HepG2 (cell line): Measurements from ENCODE around the gene HSPB7. TPM values are rescaled to one million over a fixed set of nuclear protein-coding genes. Genes with fewer than 3 reads are reported as not detected.

Source experiments
- ELF1 ChIP-seq: sonication (generic); formaldehyde crosslinking; IDR thresholded peaks from 2 replicates; pipeline ENCODE4 v1.4.0; 2020; ENCODE audit warnings: missing genetic modification reagents
- HNRNPH1 ChIP-seq: fragments of 200-400 bp; formaldehyde crosslinking; optimal IDR thresholded peaks from 2 replicates; pipeline ENCODE3; 2017; ENCODE audit warnings: mild to moderate bottlenecking, low read depth, low read length
- NR2F1 ChIP-seq, 2 experiments: fragments of 450-650 bp in 1 of 2; formaldehyde crosslinking in 1 of 2; IDR thresholded peaks; 2 replicates each; pipeline versions ENCODE4 v1.5.0 to v1.6.1; 2016 to 2020; ENCODE audit warnings: mild to moderate bottlenecking in 1 of 2, missing compliant biosample characterization in 1 of 2, missing genetic modification reagents in 1 of 2, moderate library complexity in 1 of 2
- PAF1 ChIP-seq: IDR thresholded peaks from 2 replicates; pipeline ENCODE4 v1.6.1; 2016; ENCODE audit warnings: missing genetic modification reagents, missing compliant biosample characterization
- SPEN ChIP-seq: sonication (generic); formaldehyde crosslinking; IDR thresholded peaks from 2 replicates; pipeline ENCODE4 v1.5.1; 2020; ENCODE audit warnings: low read depth, mild to moderate bottlenecking, missing genetic modification reagents
- ZSCAN25 ChIP-seq: sonication (generic); formaldehyde crosslinking; IDR thresholded peaks from 2 replicates; pipeline ENCODE4 v1.8.0; 2022; ENCODE audit warnings: mild to moderate bottlenecking, missing genetic modification reagents
- polyA plus RNA-seq, 8 experiments: library from polyadenylated mRNA; depleted of rRNA in 3 of 8; stranded (reverse) in 7 of 8; unstranded in 1 of 8; fragments of >200 nt; fragmentation: Illumina TruSeq in 4 of 8; extraction: Trizol in 4 of 8; gene quantifications; 2 replicates each; pipeline versions ENCODE4 v1.2.1 to v1.2.3, GENCODE V29; 2011 to 2016; ENCODE audit warnings: low read depth in 4 of 8, missing spikeins in 1 of 8, mixed read lengths in 1 of 8; ENCODE audit not compliant: insufficient read depth in 1 of 8
- total RNA-seq, 5 experiments: library from RNA; depleted of rRNA; stranded (reverse); fragments of >200 nt; fragmentation: Illumina TruSeq; extraction: Trizol; gene quantifications; 2 replicates each; pipeline ENCODE4 v1.2.3, GENCODE V29; 2016; ENCODE audit warnings: low read depth in 1 of 5
- TF ChIP-seq, protein P1 (sequence below): sonication (generic); formaldehyde crosslinking; IDR thresholded peaks from 2 replicates; pipeline ENCODE4 v1.9.0; 2021; ENCODE audit warnings: mild to moderate bottlenecking, missing genetic modification reagents
- TF ChIP-seq, protein P2 (sequence below): sonication (generic); formaldehyde crosslinking; IDR thresholded peaks from 2 replicates; pipeline ENCODE4 v1.8.1; 2023; ENCODE audit warnings: mild to moderate bottlenecking, missing genetic modification reagents
- TF ChIP-seq, protein P3 (sequence below): sonication (generic); formaldehyde crosslinking; IDR thresholded peaks from 2 replicates; pipeline ENCODE4 v1.8.0; 2022; ENCODE audit warnings: mild to moderate bottlenecking, missing genetic modification reagents; ENCODE audit not compliant: insufficient replicate concordance
- TF ChIP-seq, protein P4 (sequence below): sonication (generic); formaldehyde crosslinking; IDR thresholded peaks from 2 replicates; pipeline ENCODE4 v1.5.1; 2020; ENCODE audit warnings: missing genetic modification reagents, mild to moderate bottlenecking, borderline replicate concordance

The HSPB7 gene
- total and polyA plus RNA-seq, 2 of the 13 experiments (the other 11 are each of a cell fraction or from before 2014, with no cell fraction given) = 0.20 TPM; not detected in 1

DNA sequence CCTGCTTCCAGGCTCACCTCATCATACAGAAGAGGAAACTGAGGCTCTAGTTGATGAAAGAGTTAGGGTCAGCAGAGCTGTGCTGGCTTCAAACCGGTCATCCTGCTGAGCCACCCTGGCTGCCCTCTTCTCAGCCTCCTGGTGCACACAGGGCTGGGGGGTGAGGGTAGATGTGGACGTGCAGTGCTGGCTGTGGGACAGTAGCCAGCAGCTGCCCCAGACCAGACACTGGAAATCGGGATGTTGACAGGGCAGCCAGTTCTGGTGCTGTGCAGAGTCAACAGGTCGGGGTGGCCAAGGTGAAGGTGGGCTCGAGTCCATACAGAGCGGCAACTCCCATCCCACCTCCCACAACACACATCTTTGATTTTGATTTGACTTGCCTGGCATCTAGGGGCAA lies 2.5 kb upstream of the HSPB7 start (continued):
- TF ChIP-seq, protein P1, sequence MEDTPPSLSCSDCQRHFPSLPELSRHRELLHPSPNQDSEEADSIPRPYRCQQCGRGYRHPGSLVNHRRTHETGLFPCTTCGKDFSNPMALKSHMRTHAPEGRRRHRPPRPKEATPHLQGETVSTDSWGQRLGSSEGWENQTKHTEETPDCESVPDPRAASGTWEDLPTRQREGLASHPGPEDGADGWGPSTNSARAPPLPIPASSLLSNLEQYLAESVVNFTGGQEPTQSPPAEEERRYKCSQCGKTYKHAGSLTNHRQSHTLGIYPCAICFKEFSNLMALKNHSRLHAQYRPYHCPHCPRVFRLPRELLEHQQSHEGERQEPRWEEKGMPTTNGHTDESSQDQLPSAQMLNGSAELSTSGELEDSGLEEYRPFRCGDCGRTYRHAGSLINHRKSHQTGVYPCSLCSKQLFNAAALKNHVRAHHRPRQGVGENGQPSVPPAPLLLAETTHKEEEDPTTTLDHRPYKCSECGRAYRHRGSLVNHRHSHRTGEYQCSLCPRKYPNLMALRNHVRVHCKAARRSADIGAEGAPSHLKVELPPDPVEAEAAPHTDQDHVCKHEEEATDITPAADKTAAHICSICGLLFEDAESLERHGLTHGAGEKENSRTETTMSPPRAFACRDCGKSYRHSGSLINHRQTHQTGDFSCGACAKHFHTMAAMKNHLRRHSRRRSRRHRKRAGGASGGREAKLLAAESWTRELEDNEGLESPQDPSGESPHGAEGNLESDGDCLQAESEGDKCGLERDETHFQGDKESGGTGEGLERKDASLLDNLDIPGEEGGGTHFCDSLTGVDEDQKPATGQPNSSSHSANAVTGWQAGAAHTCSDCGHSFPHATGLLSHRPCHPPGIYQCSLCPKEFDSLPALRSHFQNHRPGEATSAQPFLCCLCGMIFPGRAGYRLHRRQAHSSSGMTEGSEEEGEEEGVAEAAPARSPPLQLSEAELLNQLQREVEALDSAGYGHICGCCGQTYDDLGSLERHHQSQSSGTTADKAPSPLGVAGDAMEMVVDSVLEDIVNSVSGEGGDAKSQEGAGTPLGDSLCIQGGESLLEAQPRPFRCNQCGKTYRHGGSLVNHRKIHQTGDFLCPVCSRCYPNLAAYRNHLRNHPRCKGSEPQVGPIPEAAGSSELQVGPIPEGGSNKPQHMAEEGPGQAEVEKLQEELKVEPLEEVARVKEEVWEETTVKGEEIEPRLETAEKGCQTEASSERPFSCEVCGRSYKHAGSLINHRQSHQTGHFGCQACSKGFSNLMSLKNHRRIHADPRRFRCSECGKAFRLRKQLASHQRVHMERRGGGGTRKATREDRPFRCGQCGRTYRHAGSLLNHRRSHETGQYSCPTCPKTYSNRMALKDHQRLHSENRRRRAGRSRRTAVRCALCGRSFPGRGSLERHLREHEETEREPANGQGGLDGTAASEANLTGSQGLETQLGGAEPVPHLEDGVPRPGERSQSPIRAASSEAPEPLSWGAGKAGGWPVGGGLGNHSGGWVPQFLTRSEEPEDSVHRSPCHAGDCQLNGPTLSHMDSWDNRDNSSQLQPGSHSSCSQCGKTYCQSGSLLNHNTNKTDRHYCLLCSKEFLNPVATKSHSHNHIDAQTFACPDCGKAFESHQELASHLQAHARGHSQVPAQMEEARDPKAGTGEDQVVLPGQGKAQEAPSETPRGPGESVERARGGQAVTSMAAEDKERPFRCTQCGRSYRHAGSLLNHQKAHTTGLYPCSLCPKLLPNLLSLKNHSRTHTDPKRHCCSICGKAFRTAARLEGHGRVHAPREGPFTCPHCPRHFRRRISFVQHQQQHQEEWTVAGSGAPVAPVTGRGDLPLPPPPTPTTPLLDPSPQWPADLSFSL = no peak
- TF ChIP-seq ELF1 (CRISPR knock-in tag) = no peak
- TF ChIP-seq, protein P2, sequence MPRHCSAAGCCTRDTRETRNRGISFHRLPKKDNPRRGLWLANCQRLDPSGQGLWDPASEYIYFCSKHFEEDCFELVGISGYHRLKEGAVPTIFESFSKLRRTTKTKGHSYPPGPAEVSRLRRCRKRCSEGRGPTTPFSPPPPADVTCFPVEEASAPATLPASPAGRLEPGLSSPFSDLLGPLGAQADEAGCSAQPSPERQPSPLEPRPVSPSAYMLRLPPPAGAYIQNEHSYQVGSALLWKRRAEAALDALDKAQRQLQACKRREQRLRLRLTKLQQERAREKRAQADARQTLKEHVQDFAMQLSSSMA (CRISPR knock-in tag) = no peak
- TF ChIP-seq ZSCAN25 (CRISPR knock-in tag) = no peak
- no peak for TF ChIP-seq NR2F1 (CRISPR knock-in tag; IDR thresholded peaks at IDR 0.05)
- TF ChIP-seq SPEN (CRISPR knock-in tag) = no peak
- TF ChIP-seq PAF1 = no peak
- no peak for TF ChIP-seq HNRNPH1
- TF ChIP-seq, protein P3, sequence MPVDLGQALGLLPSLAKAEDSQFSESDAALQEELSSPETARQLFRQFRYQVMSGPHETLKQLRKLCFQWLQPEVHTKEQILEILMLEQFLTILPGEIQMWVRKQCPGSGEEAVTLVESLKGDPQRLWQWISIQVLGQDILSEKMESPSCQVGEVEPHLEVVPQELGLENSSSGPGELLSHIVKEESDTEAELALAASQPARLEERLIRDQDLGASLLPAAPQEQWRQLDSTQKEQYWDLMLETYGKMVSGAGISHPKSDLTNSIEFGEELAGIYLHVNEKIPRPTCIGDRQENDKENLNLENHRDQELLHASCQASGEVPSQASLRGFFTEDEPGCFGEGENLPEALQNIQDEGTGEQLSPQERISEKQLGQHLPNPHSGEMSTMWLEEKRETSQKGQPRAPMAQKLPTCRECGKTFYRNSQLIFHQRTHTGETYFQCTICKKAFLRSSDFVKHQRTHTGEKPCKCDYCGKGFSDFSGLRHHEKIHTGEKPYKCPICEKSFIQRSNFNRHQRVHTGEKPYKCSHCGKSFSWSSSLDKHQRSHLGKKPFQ (CRISPR knock-in tag) = no peak
- TF ChIP-seq, protein P4, sequence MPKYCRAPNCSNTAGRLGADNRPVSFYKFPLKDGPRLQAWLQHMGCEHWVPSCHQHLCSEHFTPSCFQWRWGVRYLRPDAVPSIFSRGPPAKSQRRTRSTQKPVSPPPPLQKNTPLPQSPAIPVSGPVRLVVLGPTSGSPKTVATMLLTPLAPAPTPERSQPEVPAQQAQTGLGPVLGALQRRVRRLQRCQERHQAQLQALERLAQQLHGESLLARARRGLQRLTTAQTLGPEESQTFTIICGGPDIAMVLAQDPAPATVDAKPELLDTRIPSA (CRISPR knock-in tag) = no peak
